GM19395 (cell line): ENCODE data around the gene PAK1.

Experiments
- ATAC-seq: cut with Tn5 transposase; IDR thresholded peaks from one replicate; pipeline ENCODE4 v1.9.1; 2021; ENCODE audit warnings: mild to moderate bottlenecking, moderate library complexity; ENCODE audit not compliant: unreplicated experiment

The PAK1 gene

GRCh38 chr11:77375107-77375506 lies 98.8 kb downstream of the PAK1 start:
- no peak for ATAC-seq

DNA sequence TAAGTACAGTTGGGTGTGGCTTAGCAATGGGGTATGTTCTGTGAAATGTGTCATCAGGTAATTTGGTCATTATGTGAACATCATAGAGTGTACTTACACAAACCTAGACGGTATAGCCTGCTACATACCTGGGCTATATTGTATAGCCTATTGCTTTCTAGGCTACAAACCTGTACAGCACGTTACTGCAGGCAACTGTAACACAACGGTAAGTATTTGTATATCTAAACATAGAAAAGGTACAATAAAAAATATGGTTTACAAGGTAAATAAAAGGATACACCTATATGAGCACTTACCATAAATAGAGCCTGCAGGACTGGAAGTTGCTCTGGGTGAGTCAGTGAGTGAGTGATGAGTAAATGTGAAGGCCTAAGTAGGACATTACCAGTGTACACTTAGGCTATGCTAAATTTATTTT lies 99.3 kb downstream of the PAK1 start:
- no peak for ATAC-seq

DNA sequence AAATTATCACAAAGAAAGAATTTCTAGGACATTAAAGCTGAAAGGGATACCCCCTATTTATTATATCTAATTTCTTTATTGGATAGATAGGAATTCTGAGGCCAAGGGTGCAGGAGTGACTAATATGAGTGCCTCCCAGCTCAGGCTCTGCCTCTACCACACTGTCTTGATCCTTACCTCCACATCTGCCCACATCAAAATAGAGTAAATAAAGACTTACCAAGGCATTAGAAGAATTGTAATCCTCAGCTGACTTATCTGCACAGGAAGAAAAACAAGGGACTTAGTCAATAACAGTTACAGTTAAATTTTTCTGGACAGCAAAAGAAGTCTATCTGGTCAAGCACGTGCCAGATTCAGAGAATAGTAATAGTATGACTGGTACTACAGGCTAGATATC lies 99.8 kb downstream of the PAK1 start:
- ATAC-seq: no peak

DNA sequence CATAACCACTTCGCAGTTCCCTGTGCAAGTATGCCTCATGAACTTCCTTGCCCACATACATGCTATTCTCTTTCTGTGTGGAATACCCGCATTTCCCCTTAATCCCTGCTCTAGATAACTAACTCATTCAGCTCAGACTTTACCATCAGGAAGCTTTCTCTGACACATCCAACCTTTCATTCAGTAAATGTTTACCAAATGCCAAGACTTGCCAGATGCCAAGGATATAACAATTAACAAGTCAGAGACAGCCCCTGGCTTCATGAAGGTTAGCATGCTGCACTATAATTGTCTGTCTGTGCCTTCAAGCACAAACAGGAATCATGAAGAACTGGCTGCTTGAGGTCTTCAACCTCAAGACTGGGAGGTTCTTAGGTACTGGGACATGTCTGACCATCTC lies 101.2 kb downstream of the PAK1 start:
- ATAC-seq: no peak

- ATAC-seq: no peak
Measured at GRCh38 chr11:77371646-77372045, 102.2 kb downstream of the PAK1 start.

DNA sequence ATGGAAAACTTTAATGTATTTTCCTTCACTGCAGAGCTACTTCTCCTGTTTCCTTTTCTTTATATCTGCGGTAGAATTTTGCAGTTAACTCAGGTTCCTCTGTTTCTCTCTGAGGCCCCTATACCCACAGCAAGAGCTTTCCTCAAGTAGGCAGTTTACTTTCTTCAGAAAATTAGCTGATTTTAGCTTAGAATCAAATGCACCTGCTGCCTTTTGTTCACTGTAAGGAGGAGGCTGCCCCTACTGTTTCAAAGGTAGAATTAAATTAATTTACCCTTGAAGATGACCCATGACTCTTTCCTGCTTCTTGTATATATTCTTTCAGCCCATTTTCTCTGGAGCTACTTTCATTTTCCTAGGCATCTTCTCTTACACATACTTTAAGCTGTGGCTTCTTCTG lies 103.7 kb downstream of the PAK1 start:
- no peak for ATAC-seq

GRCh38 chr11:77361184-77361583 lies 112.7 kb downstream of the PAK1 start:
- no peak for ATAC-seq

DNA sequence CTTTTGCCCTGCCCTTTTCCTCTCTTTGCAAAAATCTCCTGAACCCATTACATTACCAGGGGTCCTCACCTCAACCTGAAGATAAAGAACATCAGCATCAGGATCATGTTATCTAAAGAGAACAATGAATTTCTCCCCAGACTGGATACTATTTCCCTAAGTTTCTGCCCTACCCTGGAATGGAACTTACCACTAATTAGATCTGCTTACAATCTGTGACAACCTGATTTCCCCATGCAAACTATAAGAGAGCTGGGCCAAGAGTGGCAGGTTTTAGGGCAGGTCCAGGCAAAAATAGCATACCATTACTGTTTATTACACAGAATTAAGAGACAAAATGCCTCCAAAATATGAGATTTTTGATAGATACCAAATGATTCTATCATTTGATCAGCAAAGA lies 114.4 kb downstream of the PAK1 start:
- ATAC-seq: no peak

- no peak for ATAC-seq
Measured at GRCh38 chr11:77353131-77353530, 120.8 kb downstream of the PAK1 start.

- no peak for ATAC-seq
Measured at GRCh38 chr11:77351281-77351886, 122.5 kb downstream of the PAK1 start.

GRCh38 chr11:77347948-77348347 lies 125.9 kb downstream of the PAK1 start:
- no peak for ATAC-seq

DNA sequence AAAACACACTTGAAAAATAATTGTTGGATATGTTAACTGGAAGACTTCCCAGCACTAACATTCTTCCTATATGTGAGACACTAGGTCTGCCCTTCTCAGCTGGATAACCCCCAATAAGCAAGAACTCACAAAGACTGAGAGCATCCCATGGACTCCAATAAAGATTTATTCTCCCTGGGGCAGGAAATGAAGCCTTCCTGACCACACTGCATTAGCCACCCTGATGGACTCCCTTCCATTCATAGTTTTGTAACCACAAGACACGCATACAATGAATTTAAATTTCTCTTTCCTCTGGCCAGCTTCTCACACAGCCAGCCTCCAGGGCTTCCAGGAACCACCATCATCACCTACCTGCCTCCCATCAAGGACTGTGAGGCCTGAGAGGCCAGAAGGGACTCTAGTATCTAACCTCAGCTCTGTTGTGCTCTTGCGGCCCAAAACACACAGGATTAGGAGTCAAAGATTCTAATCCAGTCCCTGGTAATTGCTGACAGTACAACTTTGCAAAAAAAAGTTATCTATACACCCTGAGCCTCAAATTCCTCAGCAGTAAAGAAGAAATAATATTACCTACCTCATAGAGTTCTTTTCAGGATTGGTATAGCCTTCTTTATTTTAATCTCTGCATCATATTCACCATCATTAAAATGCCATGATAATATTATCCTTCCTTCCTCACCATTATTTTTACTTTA lies 126.8 kb downstream of the PAK1 start:
- no peak for ATAC-seq

GRCh38 chr11:77345621-77346020 lies 128.3 kb downstream of the PAK1 start:
- no peak for ATAC-seq

DNA sequence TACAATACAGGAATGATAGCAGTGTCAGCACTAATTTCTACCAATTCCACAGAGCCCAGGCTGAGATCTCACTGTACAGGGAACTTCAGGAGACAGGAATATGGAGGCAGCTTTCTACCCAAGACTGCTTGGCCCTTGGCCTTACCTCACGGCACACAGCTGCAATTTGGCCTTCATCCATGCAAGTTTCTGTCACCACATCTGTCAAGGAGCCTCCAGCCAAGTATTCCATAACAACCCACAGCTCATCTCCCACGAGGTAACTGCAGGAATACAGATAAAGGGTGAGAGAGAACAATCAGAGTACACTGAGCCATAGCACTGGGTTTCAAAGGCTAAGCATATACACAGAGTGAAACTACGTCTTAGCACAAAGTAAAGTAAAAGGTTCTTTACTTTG lies 133.4 kb downstream of the PAK1 start:
- no peak for ATAC-seq

- ATAC-seq: no peak
Measured at GRCh38 chr11:77332259-77332658, 141.6 kb downstream of the PAK1 start.

GRCh38 chr11:77325159-77325558 lies 148.7 kb downstream of the PAK1 start:
- ATAC-seq: no peak

DNA sequence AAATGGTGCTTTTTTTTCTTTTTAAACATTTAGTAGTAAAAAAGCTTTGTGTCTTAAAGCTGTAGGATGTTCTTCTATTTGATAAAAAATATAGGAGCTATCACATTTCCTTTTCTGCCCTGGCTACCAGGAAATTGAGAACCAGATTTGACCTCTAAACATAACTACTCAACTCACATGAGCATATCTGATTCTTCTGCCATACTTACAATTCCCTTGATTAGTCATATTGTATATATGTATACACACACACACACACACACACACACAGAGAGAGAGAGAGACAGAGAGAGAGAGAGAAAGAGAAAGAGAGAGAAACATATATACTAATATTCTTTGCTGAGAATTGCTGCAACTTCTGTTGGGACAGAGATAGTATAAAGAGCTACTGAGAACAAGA lies 149.4 kb downstream of the PAK1 start:
- ATAC-seq: no peak

DNA sequence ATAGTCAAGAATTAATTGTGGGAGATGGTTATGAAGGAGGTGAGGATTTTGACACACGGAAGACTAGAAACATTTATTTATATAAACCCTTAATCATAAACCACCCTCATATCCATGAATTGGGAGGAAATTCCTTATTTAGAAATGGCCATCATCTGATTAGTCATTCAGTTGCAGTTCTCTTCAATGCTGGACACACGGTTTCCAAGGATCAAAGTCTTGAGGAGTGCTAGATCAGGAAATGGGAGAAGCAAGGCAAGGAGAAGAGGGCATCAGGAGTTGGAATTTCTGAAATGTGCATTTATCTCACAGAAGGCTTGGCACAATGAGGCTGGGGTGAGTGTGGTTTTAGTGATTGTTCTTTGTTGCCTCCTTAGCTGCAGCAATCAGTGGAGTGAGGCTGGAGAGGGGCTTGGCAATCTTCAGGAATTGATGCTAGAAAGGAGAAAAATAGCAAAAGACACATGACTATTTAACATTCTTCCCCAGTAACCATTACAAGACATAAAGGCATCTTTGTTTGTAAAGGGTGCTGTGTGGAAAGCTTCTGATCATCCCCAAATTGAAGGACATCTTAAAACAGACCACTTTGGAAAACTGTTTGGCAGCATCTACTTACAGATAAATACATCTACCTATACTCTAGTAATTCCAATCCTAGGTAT lies 150.8 kb downstream of the PAK1 start:
- ATAC-seq: no peak

- ATAC-seq: no peak
Measured at GRCh38 chr11:77322506-77322905, 151.4 kb downstream of the PAK1 start.

DNA sequence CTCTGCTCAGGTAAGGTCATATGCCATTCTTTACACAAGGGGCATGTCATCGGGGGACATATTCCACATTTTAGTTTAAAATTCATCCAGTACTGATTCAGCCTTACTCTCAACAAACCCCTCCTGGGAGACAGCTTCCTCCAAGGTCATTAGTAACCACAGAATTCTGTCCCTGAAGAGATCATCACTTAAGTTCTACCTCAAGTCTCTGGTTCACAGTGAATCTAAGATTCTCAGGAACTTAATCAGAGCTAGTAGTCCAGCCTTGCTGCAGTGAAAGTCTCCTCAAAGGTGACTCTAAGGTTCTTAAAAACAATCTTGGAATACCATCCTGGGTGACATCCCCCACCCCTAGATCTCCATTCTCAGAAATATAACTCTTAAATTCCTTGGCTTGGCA lies 153.5 kb downstream of the PAK1 start:
- no peak for ATAC-seq

DNA sequence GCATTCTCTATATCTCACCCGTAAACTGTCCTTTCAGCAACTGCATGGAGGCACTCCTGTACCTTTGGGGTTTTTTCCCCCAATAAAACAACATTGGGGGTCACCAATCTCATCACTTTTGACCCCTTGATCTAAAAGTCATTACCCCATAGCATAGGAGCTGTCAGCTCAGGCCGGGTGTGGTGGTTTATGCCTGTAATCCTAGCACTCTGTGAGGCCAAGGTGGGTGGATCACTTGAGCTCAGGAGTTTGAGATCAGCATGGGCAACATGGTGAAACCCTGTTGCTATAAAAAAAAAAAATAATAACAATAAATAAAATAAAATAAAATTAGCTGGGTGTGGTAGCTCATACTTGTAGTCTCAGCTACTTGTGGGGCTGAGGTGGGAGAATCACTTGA lies 155.3 kb downstream of the PAK1 start:
- ATAC-seq: no peak

DNA sequence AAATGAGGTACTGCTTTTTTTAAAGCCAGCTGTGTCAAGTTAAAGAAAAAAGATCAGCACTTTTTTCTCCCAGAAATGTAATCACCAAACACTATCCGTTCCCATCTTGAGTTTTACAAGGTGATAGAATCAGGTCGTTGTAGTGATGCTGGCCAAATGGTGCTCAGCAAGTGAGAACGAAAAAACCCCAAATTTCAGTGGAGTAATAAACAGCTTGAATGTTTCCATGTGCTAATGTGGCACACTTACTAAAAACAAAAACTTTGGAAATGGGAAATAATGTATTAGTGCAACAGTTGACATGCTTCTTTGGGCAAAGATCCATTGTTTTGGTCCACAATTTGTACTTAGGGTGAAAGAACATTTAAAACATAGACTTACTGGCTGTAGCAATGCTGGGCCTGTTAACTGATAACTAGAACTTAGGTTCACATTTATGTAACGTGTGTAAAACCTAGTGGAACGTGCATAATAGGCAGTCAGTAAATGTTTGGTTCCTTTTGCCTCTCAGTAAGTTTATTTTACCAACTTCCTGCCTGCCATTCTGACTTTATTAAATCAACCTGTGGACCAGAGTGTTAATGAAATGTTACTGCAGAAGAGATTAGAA lies 157.1 kb downstream of the PAK1 start:
- ATAC-seq: no peak
